Fibroblast of lung (primary cell): ENCODE measurements around the gene CEP295NL. TPM values are rescaled to one million over a fixed set of nuclear protein-coding genes. Genes with fewer than 3 reads are reported as not detected.

Source experiments
- DNase-seq, 2 donors: peaks; one replicate each; pipeline versions ENCODE4 v3.0.0 to v3.0.0-alpha.2; 2010; ENCODE audit warnings: low read depth in 2 of 2
- H2AFZ ChIP-seq: 2 replicates; pipeline ENCODE4 v1.5.1; 2012; ENCODE audit warnings: low read length, control low read depth, inconsistent platforms
- H3K27ac ChIP-seq: 2 replicates; pipeline ENCODE4 v1.5.1; 2011; ENCODE audit warnings: low read length, control low read depth; ENCODE audit not compliant: insufficient read depth
- H3K27me3 ChIP-seq: 2 replicates; pipeline ENCODE4 v1.5.1; 2011; ENCODE audit warnings: mild to moderate bottlenecking, low read length; ENCODE audit not compliant: control insufficient read depth, insufficient read depth
- H3K36me3 ChIP-seq: 2 replicates; pipeline ENCODE4 v1.5.1; 2011; ENCODE audit warnings: low read length; ENCODE audit not compliant: control insufficient read depth, insufficient read depth
- H3K4me1 ChIP-seq: 2 replicates; pipeline ENCODE4 v1.5.1; 2011; ENCODE audit warnings: low read length; ENCODE audit not compliant: control insufficient read depth, insufficient read depth; ENCODE audit errors: extremely low read depth
- H3K4me2 ChIP-seq: 2 replicates; pipeline ENCODE4 v1.5.1; 2011; ENCODE audit warnings: low read length, control low read depth; ENCODE audit not compliant: insufficient read depth; ENCODE audit errors: extremely low read depth
- H3K4me3 ChIP-seq, 4 experiments: fragments of 200-600 bp in 1 of 4; sonication (generic) in 1 of 4; replicated peaks in 1 of 4; 2 replicates each; pipeline ENCODE4 v1.5.1; 2011 to 2016; ENCODE audit warnings: low read length in 4 of 4, low read depth in 3 of 4, mild to moderate bottlenecking in 3 of 4, control low read depth in 2 of 4, inconsistent platforms in 1 of 4, mixed read lengths in 1 of 4; ENCODE audit not compliant: insufficient read depth in 1 of 4; ENCODE audit errors: control extremely low read depth in 1 of 4
- H3K79me2 ChIP-seq: 2 replicates; pipeline ENCODE4 v1.5.1; 2012; ENCODE audit warnings: mild to moderate bottlenecking, low read length, inconsistent platforms; ENCODE audit not compliant: control insufficient read depth, insufficient read depth
- H3K9ac ChIP-seq: 2 replicates; pipeline ENCODE4 v1.5.1; 2011; ENCODE audit warnings: mild to moderate bottlenecking, low read length, control low read depth; ENCODE audit not compliant: insufficient read depth
- H3K9me3 ChIP-seq: 2 replicates; pipeline ENCODE4 v1.5.1; 2012; ENCODE audit warnings: low read depth, low read length; ENCODE audit not compliant: control insufficient read depth, insufficient read depth
- H4K20me1 ChIP-seq: 2 replicates; pipeline ENCODE4 v1.5.1; 2011; ENCODE audit warnings: low read length; ENCODE audit not compliant: control insufficient read depth, insufficient read depth; ENCODE audit errors: extremely low read depth
- CTCF ChIP-seq, 2 donors: IDR thresholded peaks in 1 of 2; conservative IDR thresholded peaks in 1 of 2; 1 replicate in 1 of 2; 2 replicates in 1 of 2; pipeline ENCODE4 v1.5.1; 2011 to 2012; ENCODE audit warnings: low read length in 2 of 2, control low read depth in 1 of 2, inconsistent platforms in 1 of 2, low read depth in 1 of 2, mild to moderate bottlenecking in 1 of 2
- EZH2 ChIP-seq: IDR thresholded peaks from 2 replicates; pipeline ENCODE4 v1.5.1; 2012; ENCODE audit warnings: low read length, control low read depth, mild to moderate bottlenecking; ENCODE audit errors: missing control alignments
- polyA plus RNA-seq, 2 donors: library from polyadenylated mRNA; depleted of rRNA in 1 of 2; stranded (reverse) in 1 of 2; unstranded in 1 of 2; fragments of >200 nt; gene quantifications; 2 replicates each; pipeline ENCODE4 v1.2.1, GENCODE V29; 2011 to 2012; ENCODE audit warnings: missing spikeins in 1 of 2
- total RNA-seq: library from RNA; depleted of rRNA; stranded (reverse); fragments of >200 nt; gene quantifications from 2 replicates; pipeline ENCODE4 v1.2.1, GENCODE V29; 2014

Gene CEP295NL
- total and polyA plus RNA-seq, 2 donors (not counting 1 experiment from before 2014, with no cell fraction given), result 0.10 to 2.8 TPM

GRCh38 chr17:78935419-78936323 is 32.7 kb upstream of the CEP295NL start:
- Histone ChIP-seq H2AFZ (no peak overlapping the region), H3K36me3 (peaks cover 2% of the 10 kb centered on the region), H3K4me2 (peak overlapping the region; percentile 90), H3K27me3 (no peaks in the 10 kb centered on the region), H3K9ac (peak overlapping the region; percentile 74), H3K27ac (peak overlapping the region; percentile 98), H3K9me3 (no peaks in the 10 kb centered on the region), H4K20me1 (no peaks in the 10 kb centered on the region), H3K79me2 (no peaks in the 10 kb centered on the region), H3K4me1 (peaks cover 32% of the 10 kb centered on the region), H3K4me3 (peak overlapping the region in 1 of 4 experiments; percentile 32)
- DNase-seq, result peak; percentile 98 to 99
- TF ChIP-seq CTCF (conservative IDR thresholded peaks at IDR 0.05 in 1 of 2, IDR thresholded peaks at IDR 0.05 in 1 of 2; ENCODE audit: low read depth in 1 of 2, low read length in 2 of 2), result no peak

GRCh38 chr17:78934681-78935418 is 31.8 kb upstream of the CEP295NL start:
- Histone ChIP-seq H3K9ac (peak overlapping the region; percentile 74), H3K36me3 (peaks cover 2% of the 10 kb centered on the region), H3K4me2 (peak overlapping the region; percentile 90), H3K27me3 (no peaks in the 10 kb centered on the region), H3K27ac (peak overlapping the region; percentile 98), H4K20me1 (no peaks in the 10 kb centered on the region), H2AFZ (no peak overlapping the region), H3K4me3 (peak overlapping the region in 1 of 4 experiments; percentile 41), H3K79me2 (no peaks in the 10 kb centered on the region), H3K4me1 (peaks cover 31% of the 10 kb centered on the region), H3K9me3 (no peaks in the 10 kb centered on the region)
- TF ChIP-seq EZH2 (no peak), CTCF (conservative IDR thresholded peaks at IDR 0.05 in 1 of 2, IDR thresholded peaks at IDR 0.05 in 1 of 2; ENCODE audit: low read depth in 1 of 2, low read length in 2 of 2) (no peak)
- peak in 1 of 2 donors; percentile 41 for DNase-seq

DNA sequence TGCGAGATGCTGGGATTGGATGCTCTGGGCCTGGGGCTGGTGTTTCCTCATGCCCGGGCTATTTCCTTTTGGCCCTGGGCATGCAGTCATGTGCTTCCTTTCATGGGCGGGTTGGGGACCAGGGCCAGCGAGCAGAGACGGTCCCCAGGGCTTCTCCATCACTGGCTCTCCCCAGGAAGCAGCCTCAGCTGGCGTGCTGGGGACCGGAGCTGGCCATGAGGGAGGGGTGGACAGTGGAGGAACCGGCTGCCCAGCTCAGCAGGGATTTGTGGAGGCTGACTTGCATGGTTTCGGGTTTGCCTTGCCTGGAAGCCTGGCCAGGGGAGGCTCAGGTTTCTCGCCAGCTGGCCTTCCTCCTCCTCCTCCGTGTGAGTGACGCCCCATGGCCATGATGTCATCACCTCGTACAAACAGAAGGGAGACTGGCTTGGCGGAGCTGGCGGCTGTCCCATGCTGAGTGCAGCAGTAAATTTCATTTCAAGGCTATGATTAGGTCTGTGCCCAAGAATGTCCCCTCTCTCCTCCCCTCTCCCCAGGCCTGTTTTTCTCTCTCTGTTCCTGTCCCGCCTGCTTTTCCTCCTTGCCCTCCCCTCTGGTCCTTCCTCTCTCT is 31.1 kb upstream of the CEP295NL start:
- TF ChIP-seq CTCF (conservative IDR thresholded peaks at IDR 0.05 in 1 of 2, IDR thresholded peaks at IDR 0.05 in 1 of 2; ENCODE audit: low read depth in 1 of 2, low read length in 2 of 2) (no peak), EZH2 (no peak)
- no peaks in the 10 kb centered on the region for H4K20me1 ChIP-seq
- H3K4me1 ChIP-seq, result peaks cover 31% of the 10 kb centered on the region
- H3K79me2 ChIP-seq, result no peaks in the 10 kb centered on the region
- no peak overlapping the region for H2AFZ ChIP-seq
- peak overlapping the region; percentile 8 to 43 (median 15) for H3K4me3 ChIP-seq
- H3K9me3 ChIP-seq, result no peaks in the 10 kb centered on the region
- DNase-seq, result peak; percentile 99
- peak overlapping the region; percentile 74 for H3K9ac ChIP-seq
- H3K27me3 ChIP-seq, result no peaks in the 10 kb centered on the region
- peak overlapping the region; percentile 98 for H3K27ac ChIP-seq
- H3K36me3 ChIP-seq, result peaks cover 2% of the 10 kb centered on the region
- peak overlapping the region; percentile 90 for H3K4me2 ChIP-seq
